H9 (cell line): Measurements from ENCODE around the gene C3orf70. TPM values are rescaled to one million over a fixed set of nuclear protein-coding genes. Genes with fewer than 3 reads are reported as not detected.

Experiments used
- DNase-seq: peaks from one replicate; pipeline ENCODE4 v3.0.0-alpha.2; 2017
- H2AFZ ChIP-seq: one replicate; pipeline ENCODE4 v1.6.1; 2013; ENCODE audit warnings: mild to moderate bottlenecking, low read length, control low read depth, moderate library complexity
- H2AK5ac ChIP-seq: 2 replicates; pipeline ENCODE4 v1.6.1; 2013; ENCODE audit warnings: low read length, control low read depth, mixed read lengths; ENCODE audit not compliant: insufficient read length
- H2BK120ac ChIP-seq: one replicate; pipeline ENCODE4 v1.6.1; 2013; ENCODE audit warnings: low read depth, mild to moderate bottlenecking, low read length, control low read depth, inconsistent platforms; ENCODE audit not compliant: poor library complexity, severe bottlenecking
- H2BK12ac ChIP-seq: 2 replicates; pipeline ENCODE4 v1.6.1; 2013; ENCODE audit warnings: low read length, control low read depth, mixed read lengths, low read depth; ENCODE audit not compliant: insufficient read length
- H2BK15ac ChIP-seq: 2 replicates; pipeline ENCODE4 v1.6.1; 2013; ENCODE audit warnings: low read depth, low read length, control low read depth
- H2BK20ac ChIP-seq: one replicate; pipeline ENCODE4 v1.6.1; 2013; ENCODE audit warnings: low read depth, mild to moderate bottlenecking, low read length, control low read depth, inconsistent platforms; ENCODE audit not compliant: poor library complexity, severe bottlenecking
- H2BK5ac ChIP-seq: 2 replicates; pipeline ENCODE4 v1.6.1; 2013; ENCODE audit warnings: low read length, control low read depth, mixed read lengths; ENCODE audit not compliant: insufficient read length
- H3K14ac ChIP-seq: 2 replicates; pipeline ENCODE4 v1.6.1; 2013; ENCODE audit warnings: low read length, control low read depth; ENCODE audit not compliant: insufficient read depth
- H3K18ac ChIP-seq: 2 replicates; pipeline ENCODE4 v1.6.1; 2013; ENCODE audit warnings: low read depth, mild to moderate bottlenecking, mixed read lengths, low read length, control low read depth; ENCODE audit not compliant: insufficient read length
- H3K23ac ChIP-seq: 2 replicates; pipeline ENCODE4 v1.6.1; 2013; ENCODE audit warnings: low read length, control low read depth, mixed read lengths, low read depth; ENCODE audit not compliant: insufficient read length
- H3K23me2 ChIP-seq: 2 replicates; pipeline ENCODE4 v1.6.1; 2013; ENCODE audit warnings: low read depth, mild to moderate bottlenecking, mixed read lengths, low read length, control low read depth; ENCODE audit not compliant: insufficient read length, poor library complexity, severe bottlenecking
- H3K27ac ChIP-seq: 2 replicates; pipeline ENCODE4 v1.5.1; 2013; ENCODE audit warnings: low read length, control low read depth, mixed read lengths, low read depth; ENCODE audit not compliant: insufficient read length
- H3K27me3 ChIP-seq: 2 replicates; pipeline ENCODE4 v1.6.1; 2013; ENCODE audit warnings: low read length, control low read depth, inconsistent platforms; ENCODE audit not compliant: insufficient read depth
- H3K4ac ChIP-seq: 2 replicates; pipeline ENCODE4 v1.6.1; 2013; ENCODE audit warnings: low read depth, mild to moderate bottlenecking, control low read depth, inconsistent platforms, low read length, moderate library complexity
- H3K4me1 ChIP-seq: 2 replicates; pipeline ENCODE4 v1.6.1; 2013; ENCODE audit warnings: low read length, control low read depth, inconsistent platforms; ENCODE audit not compliant: insufficient read depth
- H3K4me2 ChIP-seq: 2 replicates; pipeline ENCODE4 v1.6.1; 2013; ENCODE audit warnings: low read length, control low read depth, mixed read lengths; ENCODE audit not compliant: insufficient read length, insufficient read depth
- H3K56ac ChIP-seq: 2 replicates; pipeline ENCODE4 v1.6.1; 2013; ENCODE audit warnings: low read depth, mild to moderate bottlenecking, mixed read lengths, low read length, control low read depth; ENCODE audit not compliant: insufficient read length
- H3K79me1 ChIP-seq: 2 replicates; pipeline ENCODE4 v1.6.1; 2013; ENCODE audit warnings: low read depth, mild to moderate bottlenecking, moderate library complexity, low read length, control low read depth, inconsistent platforms; ENCODE audit not compliant: insufficient read depth, poor library complexity, severe bottlenecking
- H3K79me2 ChIP-seq: 2 replicates; pipeline ENCODE4 v1.6.1; 2013; ENCODE audit warnings: low read length, control low read depth, inconsistent platforms; ENCODE audit not compliant: insufficient read depth
- H3K9ac ChIP-seq: 2 replicates; pipeline ENCODE4 v1.6.1; 2013; ENCODE audit warnings: low read length, control low read depth, mixed read lengths; ENCODE audit not compliant: insufficient read length; ENCODE audit errors: extremely low read depth
- H3K9me3 ChIP-seq: one replicate; pipeline ENCODE4 v1.6.1; 2013; ENCODE audit warnings: low read depth, low read length, inconsistent platforms; ENCODE audit not compliant: control insufficient read depth
- H3T11ph ChIP-seq: one replicate; pipeline ENCODE4 v1.6.1; 2013; ENCODE audit warnings: mild to moderate bottlenecking, low read length, control low read depth, inconsistent platforms
- H4K20me1 ChIP-seq: one replicate; pipeline ENCODE4 v1.6.1; 2013; ENCODE audit not compliant: control insufficient read depth, insufficient read length, insufficient read depth
- H4K5ac ChIP-seq: 2 replicates; pipeline ENCODE4 v1.6.1; 2013; ENCODE audit warnings: low read depth, mild to moderate bottlenecking, mixed read lengths, low read length, control low read depth; ENCODE audit not compliant: insufficient read length
- H4K8ac ChIP-seq: replicated peaks from 2 replicates; pipeline ENCODE4 v1.6.1; 2013; ENCODE audit warnings: low read length, control low read depth, mixed read lengths, low read depth; ENCODE audit not compliant: insufficient read length
- H4K91ac ChIP-seq: 2 replicates; pipeline ENCODE4 v1.6.1; 2013; ENCODE audit warnings: low read depth, mild to moderate bottlenecking, moderate library complexity, mixed read lengths, low read length, control low read depth; ENCODE audit not compliant: insufficient read length
- H3K27ac Mint-ChIP-seq, 3 experiments: 2 replicates in 2 of 3; 3 replicates in 1 of 3; pipeline ENCODE4 v1.8.0; 2020 to 2021; ENCODE audit warnings: mixed read lengths in 3 of 3, mild to moderate bottlenecking in 1 of 3, moderate library complexity in 1 of 3
- H3K27me3 Mint-ChIP-seq: 2 replicates; pipeline ENCODE4 v1.8.0; 2021; ENCODE audit warnings: low read depth, mild to moderate bottlenecking, moderate library complexity, mixed read lengths
- H3K36me3 Mint-ChIP-seq, 3 experiments: 2 replicates in 2 of 3; 3 replicates in 1 of 3; pipeline ENCODE4 v1.8.0; 2020 to 2021; ENCODE audit warnings: low read depth in 3 of 3, mixed read lengths in 3 of 3; ENCODE audit not compliant: insufficient read depth in 1 of 3
- H3K4me1 Mint-ChIP-seq, 2 experiments: 2 replicates each; pipeline ENCODE4 v1.8.0; 2020; ENCODE audit warnings: mixed read lengths in 2 of 2
- H3K4me3 Mint-ChIP-seq, 2 experiments: 2 replicates in 1 of 2; 3 replicates in 1 of 2; pipeline ENCODE4 v1.8.0; 2020 to 2021; ENCODE audit warnings: mild to moderate bottlenecking in 2 of 2, mixed read lengths in 2 of 2, moderate library complexity in 1 of 2
- H3K9me3 Mint-ChIP-seq, 2 experiments: 2 replicates in 1 of 2; 3 replicates in 1 of 2; pipeline ENCODE4 v1.8.0; 2020; ENCODE audit warnings: mild to moderate bottlenecking in 2 of 2, mixed read lengths in 2 of 2, moderate library complexity in 1 of 2
- WGBS: extraction: QIAGEN DNeasy Blood & Tissue Kit; methylation state at CpG from one replicate; pipeline ENCODE4 v1.1.7; 2013; ENCODE audit warnings: missing lambda C conversion rate, low lambda C conversion rate, mixed read lengths; ENCODE audit not compliant: insufficient read length; ENCODE audit errors: extremely low coverage; 5-methylcytosine and 5-hydroxymethylcytosine counted together
- total RNA-seq: library from RNA; stranded (reverse); gene quantifications from 2 replicates; pipeline ENCODE4 v1.2.1, GENCODE V29; 2021
- TF ChIP-seq, protein P1 (sequence below): fragments of 200-600 bp; sonication (generic); conservative IDR thresholded peaks from 3 replicates; pipeline ENCODE4 v1.8.0; 2021; ENCODE audit warnings: antibody characterized with exemption, mild to moderate bottlenecking

The C3orf70 gene
- total RNA-seq, 1 experiment from 2014 or later = 0.52 TPM

DNA sequence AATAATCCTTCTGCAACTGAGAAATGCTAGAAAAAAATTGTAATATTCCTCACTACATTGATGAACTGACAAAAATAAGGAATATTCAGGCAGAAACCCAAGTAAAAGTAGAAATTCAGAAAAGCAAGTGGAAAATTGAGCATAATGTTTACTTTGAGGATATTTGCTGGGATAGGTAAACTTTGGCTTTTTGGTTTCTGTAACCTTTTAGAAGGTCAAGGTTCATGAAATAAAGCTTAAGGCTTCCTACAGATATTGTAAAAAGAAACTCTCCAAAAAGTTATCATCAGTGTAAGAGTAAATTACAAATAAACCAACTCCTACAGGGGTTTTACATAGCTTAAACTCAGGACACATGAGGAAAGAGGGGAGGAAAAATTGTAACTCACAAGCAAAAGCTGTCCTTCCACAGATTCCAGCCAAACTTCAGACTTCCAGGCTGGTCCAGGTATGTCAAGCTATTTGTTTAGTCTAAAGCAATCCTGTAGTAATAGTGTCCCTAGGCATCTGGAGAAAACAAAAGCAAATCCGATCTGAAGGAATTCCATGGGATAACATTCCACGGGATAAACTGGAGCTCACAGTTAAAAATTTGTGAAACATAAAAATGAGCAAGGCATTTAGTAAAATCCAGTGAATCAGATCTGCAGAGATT lies 21.1 kb downstream of the C3orf70 start:
- no peaks in the 10 kb centered on the region for H4K20me1 ChIP-seq
- no peak overlapping the region for H4K91ac ChIP-seq
- no peak overlapping the region for H3K18ac ChIP-seq
- H3K23me2 ChIP-seq = no peaks in the 10 kb centered on the region
- Mint-ChIP-seq H3K27ac (no peak overlapping the region), H3K9me3 (no peaks in the 10 kb centered on the region), H3K36me3 (no peaks in the 10 kb centered on the region), H3K4me1 (no peaks in the 10 kb centered on the region), H3K27me3 (no peaks in the 10 kb centered on the region), H3K4me3 (no peak overlapping the region)
- no peak overlapping the region for H3K23ac ChIP-seq
- no peak overlapping the region for H2BK15ac ChIP-seq
- H3K56ac ChIP-seq = no peak overlapping the region
- no peak overlapping the region for H3K14ac ChIP-seq
- no peak overlapping the region for H3K4me2 ChIP-seq
- no peak overlapping the region for H3K27ac ChIP-seq
- H3K4ac ChIP-seq = no peak overlapping the region
- H2BK20ac ChIP-seq = no peak overlapping the region
- H3T11ph ChIP-seq = no peak overlapping the region
- no peaks in the 10 kb centered on the region for H3K4me1 ChIP-seq
- no peak overlapping the region for H2BK120ac ChIP-seq
- no peak overlapping the region for H4K8ac ChIP-seq
- no peak overlapping the region for H2BK12ac ChIP-seq
- H3K79me1 ChIP-seq = no peaks in the 10 kb centered on the region
- H3K9me3 ChIP-seq = no peaks in the 10 kb centered on the region
- TF ChIP-seq, protein P1, sequence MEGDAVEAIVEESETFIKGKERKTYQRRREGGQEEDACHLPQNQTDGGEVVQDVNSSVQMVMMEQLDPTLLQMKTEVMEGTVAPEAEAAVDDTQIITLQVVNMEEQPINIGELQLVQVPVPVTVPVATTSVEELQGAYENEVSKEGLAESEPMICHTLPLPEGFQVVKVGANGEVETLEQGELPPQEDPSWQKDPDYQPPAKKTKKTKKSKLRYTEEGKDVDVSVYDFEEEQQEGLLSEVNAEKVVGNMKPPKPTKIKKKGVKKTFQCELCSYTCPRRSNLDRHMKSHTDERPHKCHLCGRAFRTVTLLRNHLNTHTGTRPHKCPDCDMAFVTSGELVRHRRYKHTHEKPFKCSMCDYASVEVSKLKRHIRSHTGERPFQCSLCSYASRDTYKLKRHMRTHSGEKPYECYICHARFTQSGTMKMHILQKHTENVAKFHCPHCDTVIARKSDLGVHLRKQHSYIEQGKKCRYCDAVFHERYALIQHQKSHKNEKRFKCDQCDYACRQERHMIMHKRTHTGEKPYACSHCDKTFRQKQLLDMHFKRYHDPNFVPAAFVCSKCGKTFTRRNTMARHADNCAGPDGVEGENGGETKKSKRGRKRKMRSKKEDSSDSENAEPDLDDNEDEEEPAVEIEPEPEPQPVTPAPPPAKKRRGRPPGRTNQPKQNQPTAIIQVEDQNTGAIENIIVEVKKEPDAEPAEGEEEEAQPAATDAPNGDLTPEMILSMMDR = no peak
- H2AFZ ChIP-seq = no peak overlapping the region
- no peak overlapping the region for H3K9ac ChIP-seq
- H2AK5ac ChIP-seq = no peak overlapping the region
- no peaks in the 10 kb centered on the region for H3K27me3 ChIP-seq
- no peak overlapping the region for H2BK5ac ChIP-seq
- H4K5ac ChIP-seq = no peak overlapping the region
- no peak for DNase-seq
- no peaks in the 10 kb centered on the region for H3K79me2 ChIP-seq
- no CpG with 5 or more reads among the region's 2 CpGs for WGBS
